Mammary epithelial cell (primary cell): Measurements from ENCODE around the gene ACKR2.

Source experiments
- EZH2 ChIP-seq: IDR thresholded peaks from 2 replicates; pipeline ENCODE4 v1.6.1; 2012; ENCODE audit warnings: low read length, inconsistent platforms, borderline replicate concordance
- TF ChIP-seq, protein P1 (sequence below), 2 donors: IDR thresholded peaks in 1 of 2; conservative IDR thresholded peaks in 1 of 2; 2 replicates each; pipeline ENCODE4 v1.5.1; 2011 to 2012; ENCODE audit warnings: inconsistent platforms in 2 of 2, low read length in 2 of 2, mild to moderate bottlenecking in 2 of 2, control low read depth in 1 of 2, low read depth in 1 of 2; ENCODE audit not compliant: insufficient read depth in 1 of 2; ENCODE audit errors: extremely low read depth in 1 of 2

DNA sequence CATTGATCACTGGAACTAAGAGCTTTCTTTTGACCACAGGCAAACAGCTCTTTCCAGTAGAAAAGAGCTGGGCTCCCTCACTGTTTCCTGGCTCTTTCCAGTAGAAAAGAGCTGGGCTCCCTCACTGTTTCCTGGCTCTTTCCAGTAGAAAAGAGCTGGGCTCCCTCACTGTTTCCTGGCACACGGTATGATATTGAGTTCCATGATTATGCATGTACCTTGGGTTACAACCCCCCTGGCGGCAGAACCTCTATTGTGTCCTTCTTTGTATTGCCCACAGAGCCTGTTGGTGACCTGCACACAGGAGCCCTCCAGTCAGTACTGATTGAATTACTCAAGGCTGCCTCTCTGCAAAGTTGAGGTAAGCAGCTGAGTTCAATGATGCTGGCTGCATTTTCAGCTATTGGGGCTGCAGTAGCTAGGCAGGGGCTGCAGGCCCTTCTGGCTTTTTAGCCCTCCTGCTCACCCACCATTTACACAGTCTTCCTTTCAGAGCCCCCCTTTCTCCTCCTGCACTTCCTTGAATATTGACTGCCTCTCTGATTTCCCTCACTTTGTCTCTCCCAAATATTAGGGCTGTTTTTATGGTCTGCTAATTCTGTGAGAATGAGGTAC, 10.2 kb downstream of the ACKR2 start:
- TF ChIP-seq, protein P1, sequence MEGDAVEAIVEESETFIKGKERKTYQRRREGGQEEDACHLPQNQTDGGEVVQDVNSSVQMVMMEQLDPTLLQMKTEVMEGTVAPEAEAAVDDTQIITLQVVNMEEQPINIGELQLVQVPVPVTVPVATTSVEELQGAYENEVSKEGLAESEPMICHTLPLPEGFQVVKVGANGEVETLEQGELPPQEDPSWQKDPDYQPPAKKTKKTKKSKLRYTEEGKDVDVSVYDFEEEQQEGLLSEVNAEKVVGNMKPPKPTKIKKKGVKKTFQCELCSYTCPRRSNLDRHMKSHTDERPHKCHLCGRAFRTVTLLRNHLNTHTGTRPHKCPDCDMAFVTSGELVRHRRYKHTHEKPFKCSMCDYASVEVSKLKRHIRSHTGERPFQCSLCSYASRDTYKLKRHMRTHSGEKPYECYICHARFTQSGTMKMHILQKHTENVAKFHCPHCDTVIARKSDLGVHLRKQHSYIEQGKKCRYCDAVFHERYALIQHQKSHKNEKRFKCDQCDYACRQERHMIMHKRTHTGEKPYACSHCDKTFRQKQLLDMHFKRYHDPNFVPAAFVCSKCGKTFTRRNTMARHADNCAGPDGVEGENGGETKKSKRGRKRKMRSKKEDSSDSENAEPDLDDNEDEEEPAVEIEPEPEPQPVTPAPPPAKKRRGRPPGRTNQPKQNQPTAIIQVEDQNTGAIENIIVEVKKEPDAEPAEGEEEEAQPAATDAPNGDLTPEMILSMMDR (conservative IDR thresholded peaks at IDR 0.05 in 1 of 2, IDR thresholded peaks at IDR 0.05 in 1 of 2; ENCODE audit: extremely low read depth in 1 of 2, insufficient read depth in 1 of 2, low read depth in 1 of 2, low read length in 2 of 2), result peak in 1 of 2 donors; percentile 15
- TF ChIP-seq EZH2, result no peak
